NCI-H187 (cell line): ENCODE measurements around the gene IFT25.

Experiments used
- DNase-seq, 2 experiments: peaks; one replicate each; lab custom pipeline; 2025; lab: John Stamatoyannopoulos, UW

The IFT25 gene

DNA sequence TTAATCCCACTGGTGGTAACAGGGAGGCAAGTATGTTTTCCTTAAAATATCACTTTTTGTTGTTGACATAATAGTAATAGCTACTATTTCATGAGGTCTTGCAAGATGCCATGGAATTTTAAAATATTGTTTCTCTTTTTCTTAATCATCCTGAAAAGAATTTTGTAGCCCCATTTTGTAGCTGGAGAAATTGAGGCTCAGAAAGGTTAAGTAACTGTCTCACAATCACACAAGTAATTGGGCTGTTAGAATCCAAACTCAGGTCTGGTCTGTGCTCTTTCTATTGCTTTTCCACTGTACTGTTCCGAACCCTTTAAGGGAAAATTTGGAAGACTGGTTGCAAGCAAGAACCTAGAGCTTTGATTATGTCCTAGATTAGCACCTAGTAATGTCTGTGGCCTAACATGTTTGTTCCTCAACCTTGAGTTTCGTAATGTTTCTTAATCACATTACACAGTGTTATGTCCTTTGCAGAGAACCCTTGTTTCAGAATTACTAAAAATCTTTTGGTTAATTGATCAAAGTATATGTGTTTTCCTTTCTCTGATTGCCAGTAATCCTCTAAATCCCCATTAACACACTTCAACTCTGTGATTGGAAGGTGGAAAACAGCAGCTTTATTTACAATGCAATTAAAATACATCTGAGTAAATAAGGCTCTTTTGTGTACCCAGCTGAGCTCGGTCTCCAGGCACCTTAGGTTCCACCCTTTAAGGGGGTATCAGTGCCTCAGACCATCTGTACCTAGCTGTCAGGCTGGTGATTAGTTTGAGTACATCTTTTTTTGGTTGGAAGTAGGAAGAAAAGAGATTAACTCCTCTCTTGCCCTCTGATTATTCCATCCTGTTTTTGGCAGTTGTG lies 11.0 kb upstream of the IFT25 start:
- DNase-seq, result peak in 1 of 2 experiments; percentile 79

DNA sequence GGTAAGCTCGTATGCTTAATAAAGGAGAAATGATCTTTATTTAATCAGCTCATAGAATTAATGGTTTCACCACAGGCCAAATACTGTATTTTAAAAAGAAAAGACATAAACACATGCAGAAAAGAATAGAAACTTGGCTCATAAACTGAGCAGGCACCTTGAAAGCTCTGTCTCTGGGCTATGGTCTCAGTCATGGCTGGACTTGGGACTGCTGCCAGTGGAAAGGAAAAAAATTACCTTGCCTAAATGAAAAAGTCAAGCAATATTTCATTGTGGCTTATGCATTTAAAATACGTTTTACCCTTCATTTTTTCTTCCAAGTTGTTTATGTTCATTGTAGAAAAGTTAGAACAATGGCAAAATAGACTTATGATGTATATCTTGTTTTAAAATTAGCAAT lies 8.6 kb upstream of the IFT25 start:
- DNase-seq, result no peak

DNA sequence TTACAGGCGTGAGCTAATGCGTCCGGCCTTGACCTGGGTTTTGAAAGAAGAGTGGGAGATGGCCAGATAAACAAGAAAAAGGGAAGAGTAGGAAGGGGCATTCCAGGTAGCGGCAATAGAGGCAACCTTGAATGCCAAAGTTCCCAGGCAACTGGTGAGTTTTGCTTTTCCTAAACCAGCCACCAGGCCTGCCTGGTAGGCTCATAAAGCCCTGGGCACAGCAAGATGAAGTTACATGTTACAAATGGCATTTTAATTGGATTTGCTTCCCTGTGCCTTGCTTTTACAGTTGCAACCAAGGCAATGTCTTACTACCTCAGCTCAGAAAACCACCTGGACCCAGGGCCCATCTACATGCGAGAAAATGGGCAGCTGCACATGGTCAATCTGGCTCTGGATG lies 6.2 kb upstream of the IFT25 start:
- no peak for DNase-seq

DNA sequence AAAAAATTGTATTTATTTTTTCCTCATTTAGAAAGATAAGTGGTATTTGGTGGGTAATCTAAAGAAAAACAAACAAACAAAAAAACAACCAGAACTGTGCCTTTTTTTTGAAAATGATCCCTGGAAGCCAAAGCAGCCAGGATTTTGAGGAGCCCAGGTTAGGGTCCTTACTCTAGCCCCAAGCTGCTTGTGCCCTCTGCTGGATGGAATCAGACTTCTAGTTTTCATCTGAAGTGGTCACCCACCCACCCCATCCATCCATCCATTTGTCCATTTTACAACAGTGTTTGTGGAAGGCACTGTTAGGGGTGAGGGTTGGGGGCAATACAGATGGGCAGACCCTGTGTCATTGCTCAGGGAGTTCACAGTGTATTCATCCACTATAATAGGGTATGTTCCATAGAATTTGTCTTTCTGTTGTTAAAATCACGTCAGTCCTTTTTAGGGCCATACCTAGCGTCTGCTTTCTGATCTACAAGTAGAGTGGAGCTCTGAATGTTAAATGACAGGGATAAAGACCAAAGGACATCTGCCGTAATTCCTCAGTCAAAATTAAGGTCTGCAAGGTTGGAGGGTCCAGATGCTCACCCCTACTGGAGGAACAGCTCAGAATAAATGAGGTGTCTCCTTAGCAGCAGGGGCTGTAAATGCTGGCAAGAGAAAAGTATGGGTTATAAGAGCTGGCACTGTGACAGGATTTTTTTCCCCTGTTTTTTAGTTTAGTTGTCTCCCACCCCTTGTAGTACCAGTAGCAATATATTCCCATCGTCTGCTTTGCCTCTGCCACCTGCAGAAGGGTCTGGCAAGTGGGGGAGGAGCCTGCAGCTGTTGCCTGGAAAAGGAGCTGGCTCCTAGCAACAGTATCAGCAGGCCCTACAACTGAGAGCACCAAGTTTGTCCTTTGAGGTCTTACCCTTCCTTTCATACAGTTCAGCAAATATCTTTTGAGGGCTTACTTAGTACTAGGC lies 3.8 kb upstream of the IFT25 start:
- DNase-seq, result no peak

DNA sequence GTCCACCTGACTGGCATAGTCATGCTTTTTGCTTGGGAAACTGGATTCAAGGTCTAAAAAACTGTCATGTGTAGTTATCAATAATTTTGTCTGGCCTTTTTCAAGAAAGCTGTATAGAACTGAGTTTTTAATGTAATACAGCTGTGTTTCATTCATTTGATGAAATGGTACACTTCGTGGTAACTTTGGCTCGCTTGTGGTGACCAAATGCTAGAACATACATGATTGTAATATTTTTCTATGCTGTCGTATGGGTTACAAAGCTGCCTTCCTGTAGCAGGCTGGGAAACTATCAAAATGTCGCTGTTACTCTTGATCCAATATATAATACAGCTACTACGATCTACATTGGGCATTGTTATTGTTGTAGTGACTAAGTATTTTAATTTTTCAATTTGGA lies 2.8 kb upstream of the IFT25 start:
- DNase-seq, result no peak

DNA sequence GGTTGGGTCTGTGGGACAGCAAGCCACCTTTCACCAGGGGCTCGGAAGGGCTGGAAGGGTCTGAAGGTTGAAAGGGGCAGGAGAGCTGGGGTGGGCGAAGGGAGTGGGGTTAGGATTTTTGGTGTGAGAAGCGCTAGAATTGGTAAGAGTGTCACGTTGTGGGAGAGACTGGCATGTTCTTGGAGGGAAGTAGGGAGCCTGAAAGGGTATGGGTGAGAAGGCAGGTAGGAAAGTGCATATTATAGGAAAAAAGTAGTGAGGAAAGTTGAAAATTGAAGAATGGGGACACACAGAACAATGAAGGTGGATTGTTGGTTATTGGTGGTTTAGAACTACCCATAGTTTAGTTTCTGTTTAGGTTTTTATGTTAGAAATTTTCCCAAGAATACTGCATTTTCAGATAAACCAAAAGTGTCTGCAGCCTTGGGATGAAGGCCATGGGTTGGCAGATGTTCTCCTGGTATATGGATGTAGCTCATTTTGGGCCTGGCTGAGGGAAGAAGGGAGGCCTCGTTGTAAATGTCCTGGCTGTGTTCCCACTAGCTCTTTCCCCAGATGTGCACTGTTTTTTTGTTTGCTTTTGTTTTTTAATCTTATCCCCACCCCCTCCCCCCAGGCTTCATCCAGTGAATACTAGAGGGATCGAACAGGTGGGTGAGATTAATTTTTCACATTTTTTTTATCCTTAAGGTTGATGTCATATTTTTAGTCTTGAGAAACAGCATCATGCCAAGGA lies 1.8 kb upstream of the IFT25 start:
- no peak for DNase-seq

DNA sequence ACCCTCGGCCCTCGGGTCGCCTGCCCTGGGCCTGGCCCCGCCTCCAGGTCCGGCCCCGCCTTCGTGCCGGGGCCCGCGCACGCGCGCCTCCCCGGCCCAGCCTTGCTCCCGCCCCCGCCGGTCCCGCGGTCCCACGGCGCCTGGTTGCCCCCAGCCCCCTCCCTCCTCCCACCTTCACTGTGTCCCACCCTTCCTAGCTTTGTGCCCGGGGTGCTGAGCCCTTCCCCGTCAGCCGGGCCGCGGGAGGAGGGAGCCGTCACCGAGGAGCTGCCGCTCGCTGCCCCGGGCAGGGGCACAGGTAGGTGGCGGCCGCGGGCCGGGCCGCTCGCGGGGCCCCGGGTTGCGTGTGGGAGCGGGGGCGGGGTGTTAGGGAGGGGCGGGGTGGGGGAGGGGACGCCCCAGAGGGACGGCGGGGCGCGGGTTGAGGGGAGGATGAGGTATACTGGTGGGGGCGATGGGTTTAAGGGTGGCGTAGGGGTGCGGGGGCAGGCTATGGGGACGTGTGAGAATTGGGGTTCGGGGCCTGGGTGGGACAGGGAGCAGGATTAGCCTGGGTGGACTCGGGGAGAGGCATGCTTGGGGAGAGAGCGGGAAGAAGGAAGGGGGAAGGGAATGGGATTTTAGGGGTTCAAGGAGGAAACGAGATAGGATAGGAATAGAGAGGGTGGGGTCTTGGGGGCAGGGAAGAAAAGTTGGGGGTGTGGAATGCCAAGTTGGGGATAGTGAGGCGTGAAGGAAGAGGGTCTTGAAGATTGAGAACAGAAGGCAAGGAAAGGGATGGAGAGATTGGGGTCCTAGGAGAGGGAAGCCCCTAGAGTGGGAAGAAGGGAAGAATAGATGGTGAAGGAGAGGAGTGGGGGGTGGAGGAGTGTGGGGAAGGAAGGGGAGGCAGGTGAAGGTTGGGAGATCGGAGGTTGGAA lies 1.0 kb upstream of the IFT25 start, which contains the start of gene LRRC42:
LRRC42 (plus strand) TSS at position 99 of the 920 bp plus-strand sequence. CDS start 5,650 bp downstream, outside the sequence.
- peak in 1 of 2 experiments; percentile 79 for DNase-seq

DNA sequence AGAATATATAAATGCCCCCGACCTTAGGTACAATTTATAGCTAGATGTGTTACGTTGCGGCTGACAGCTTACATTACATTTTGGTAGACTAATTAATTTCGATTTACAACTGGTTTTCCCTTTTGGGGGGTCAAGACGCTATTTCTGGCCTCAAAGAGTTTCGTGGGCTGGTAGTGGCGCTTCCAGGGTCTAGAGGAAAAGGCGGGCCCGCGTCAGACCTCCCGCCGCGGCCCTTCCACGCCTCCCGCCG lies 391 bp downstream of the IFT25 start:
- no peak for DNase-seq

DNA sequence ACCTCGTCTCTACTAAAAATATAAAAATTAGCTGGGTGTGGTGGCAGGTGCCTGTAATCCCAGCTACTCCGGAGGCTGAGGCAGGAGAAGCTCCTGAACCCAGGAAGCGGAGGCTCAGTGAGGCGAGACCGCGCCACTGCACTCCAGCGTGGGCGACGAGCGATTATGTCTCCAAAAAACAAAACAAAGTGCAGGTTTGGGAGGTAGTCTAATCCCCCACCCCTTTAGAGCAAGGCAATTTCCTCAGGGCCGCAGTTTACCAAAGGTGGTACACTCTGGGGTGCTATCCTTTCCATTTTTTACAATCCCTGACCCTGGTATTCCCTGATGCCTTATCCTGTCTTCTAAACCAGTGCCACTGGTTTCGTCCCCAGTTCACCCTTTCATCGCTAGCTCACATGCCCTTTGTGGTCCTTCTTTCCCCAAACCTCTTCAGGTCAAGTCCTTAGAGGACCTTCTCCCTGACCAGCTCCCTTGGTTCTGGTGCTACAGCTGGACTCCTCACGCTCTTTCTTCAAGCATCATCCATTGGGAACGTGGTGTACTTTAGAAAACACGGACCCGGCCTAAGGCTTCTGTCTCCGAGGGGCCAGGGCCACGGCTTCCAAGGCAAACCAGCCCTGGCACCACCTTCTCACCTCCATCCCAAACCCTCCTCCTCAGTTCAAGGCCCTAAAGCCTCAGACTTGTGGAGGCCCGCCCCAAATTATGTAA lies 873 bp downstream of the IFT25 start:
- no peak for DNase-seq

DNA sequence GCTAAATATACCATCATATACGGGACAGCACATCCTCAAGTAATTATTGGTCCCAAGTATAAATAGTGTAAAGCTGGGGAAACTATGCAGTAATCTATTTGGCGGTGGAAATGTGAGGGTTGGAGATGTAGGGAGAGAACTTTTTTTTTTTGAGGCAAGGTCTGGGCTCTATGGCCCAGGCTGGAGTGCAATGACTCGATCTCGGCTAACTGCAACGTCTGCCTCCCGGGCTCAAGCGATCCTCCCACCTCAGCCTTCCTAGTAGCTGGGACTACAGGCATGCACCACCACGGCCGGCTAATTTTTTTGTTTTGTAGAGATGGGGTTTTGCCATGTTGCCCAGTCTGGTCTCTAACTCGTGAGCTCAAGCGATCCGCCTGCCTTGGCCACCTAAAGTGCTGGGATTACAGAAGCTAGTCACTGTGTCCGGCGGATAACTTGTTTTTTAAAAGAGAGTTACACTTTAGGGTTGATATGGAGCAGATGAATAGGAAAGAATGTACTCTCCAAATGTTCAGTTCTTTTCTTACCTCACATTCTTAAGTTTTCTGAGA lies 1.9 kb downstream of the IFT25 start:
- DNase-seq, result no peak

DNA sequence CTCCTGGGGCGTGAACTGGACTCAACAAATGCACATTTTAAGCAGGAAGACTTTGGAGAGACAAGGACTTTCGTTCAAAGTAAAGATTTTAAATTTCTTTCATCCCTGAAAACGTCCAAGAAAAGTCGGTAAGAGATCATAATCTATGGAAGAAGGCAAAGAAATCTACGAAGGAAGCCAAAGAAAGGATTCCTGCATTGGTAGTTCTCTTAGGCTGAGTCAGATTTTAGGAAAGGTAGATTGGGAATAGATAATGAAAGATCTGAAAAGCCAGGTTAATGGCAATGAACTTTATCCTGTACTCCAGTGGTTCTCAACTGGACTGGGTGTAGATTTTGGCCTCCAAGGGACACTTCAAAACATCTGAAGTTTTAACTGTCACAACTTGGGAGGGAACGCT lies 2.4 kb downstream of the IFT25 start:
- DNase-seq, result no peak

DNA sequence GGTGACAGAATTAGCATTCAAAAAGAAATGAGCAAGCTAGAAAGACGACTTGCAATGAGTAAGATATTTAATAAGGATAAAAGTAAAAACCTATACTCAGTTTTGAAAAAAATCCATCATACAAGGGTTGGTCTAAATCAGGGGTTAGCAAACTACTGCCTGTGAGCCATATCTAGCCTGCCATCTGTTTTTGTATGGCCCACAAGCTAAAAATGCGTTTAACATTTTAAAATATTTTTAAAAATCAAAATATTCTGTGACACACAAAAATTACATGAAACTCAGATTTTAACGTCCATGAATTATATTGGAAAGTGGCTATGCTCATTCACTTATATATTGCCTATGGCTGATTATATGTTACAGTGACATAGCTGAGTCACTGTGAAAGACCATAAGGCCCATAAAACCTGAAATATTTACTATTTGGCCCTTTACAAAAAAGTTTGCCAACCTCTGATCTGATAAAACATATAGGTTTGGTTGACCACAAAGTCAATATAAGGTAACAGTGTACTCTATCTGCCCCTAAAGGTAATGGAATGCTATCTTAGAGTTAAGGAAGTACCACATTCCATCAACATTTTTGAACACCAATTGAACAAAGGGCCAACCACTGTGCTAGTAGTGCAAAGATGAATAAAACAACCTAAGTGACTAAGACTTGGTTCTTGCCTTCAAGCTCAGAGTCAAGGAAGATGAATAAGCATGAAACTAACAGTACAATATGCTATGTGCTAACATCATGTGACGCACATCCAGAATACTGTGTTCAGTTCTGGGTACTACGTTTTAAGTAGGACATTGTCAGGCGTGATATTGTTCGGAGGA lies 3.2 kb downstream of the IFT25 start:
- DNase-seq, result no peak

DNA sequence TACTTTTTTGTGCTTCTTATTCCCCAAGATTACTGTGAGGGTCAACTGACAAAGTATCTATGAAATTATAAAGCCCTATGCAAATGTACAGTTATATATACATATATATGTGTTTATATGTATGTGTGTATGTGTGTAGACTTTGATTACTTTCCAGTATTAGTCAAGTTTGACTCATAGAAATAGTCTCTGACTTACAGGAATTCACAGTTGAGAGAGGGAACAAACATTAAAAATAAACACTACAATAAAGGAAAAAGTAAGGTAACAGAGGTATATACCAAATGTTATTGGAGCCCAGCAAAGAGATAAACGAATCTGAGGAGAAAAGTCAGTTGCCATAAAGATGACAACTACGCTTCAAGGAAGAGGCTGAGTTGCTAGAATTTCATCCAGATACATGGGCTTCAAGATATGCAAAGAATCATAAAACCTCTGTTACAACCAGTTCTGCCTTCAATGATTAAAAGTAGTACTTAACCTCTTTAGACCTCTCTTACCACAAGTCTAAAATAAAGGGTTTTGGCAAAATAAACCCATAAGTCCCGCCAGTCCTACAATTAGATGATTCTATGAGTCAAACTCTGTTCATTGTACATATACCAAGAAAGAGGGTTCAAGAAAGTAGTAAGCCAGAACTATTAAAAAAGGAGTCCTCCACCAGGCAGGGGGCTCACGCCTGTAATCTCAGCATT lies 7.2 kb downstream of the IFT25 start:
- DNase-seq, result no peak

DNA sequence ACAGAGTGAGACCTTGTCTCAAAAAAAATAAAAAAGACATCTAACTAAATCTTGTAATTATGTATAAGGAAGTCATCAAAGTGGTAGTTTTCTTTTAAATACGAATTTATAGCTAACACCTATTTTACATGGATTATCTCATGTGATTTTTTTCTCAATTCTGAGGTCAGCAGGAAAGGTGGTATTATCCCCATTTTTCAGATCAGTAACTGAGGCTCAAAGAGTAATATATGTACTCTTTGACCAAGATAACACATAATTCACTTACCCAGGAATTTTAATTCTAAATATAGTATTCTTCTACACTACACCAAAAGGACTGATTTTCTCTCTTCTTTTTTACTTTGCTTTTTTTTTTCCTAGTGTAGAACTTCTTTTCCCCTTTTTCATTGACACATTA lies 9.1 kb downstream of the IFT25 start:
- DNase-seq, result no peak

DNA sequence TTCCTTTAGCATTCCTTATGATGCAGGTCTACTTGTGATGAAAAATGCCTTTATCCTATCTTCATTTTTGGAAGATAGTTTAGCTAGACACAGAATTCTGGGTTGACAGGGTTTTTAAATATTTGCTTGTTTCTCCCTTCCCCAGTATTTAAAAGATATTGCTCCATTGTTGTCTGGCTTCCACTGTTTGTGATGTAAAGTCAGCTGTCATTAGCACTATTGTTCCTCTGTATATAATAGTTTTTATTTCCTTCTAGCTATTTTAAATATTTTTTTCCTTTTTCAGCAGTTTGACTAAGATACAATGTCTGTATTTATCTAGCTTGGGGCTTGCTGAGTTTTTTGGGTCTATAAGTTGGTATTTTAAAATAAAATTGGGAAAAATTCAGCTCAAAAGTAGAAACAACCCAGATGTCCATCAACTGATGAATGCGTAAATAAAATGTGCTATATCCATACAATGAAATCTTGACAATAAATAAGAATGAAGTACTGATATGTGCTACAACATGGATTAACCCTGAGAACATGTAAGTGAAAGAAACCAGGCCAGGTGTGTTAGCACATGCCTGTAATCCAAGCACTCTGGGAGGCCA lies 11.2 kb downstream of the IFT25 start:
- no peak for DNase-seq

DNA sequence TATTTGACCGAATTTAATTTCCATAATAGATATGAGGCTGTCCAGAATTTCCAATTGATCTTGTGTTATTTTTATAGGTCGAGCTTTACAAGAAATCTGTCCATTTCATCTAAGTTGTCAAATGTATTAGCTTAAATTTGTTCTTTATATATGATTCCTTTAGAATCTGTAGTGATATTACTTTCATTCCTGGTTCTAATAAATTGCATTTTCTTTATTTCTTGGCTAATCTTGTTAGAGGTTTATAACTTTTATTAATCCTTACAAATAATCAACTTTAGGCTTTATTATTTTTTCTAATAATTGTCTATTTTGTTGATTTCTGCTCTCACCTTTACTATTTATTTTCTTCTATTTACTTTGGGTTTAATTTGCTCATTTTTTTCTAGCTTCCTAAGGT lies 14.0 kb downstream of the IFT25 start:
- DNase-seq, result no peak

DNA sequence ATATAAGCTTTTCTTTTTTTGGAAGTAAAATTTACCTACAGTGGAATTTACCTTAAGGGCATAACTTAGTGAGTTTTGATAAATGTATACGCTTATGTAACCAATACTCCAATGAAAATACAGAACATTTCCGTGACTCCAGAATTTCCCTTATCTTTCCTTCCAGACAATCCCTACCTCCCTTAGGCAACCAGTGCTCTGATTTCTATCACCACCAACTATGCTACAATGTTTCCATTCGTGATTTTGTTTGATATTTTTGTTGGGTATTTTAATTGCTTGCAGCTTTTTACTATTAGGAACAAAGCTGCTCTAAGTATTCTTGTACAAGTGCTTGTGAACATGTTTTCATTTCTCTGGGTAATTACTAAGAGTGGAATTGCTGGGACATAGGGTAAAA lies 14.6 kb downstream of the IFT25 start:
- DNase-seq, result no peak

DNA sequence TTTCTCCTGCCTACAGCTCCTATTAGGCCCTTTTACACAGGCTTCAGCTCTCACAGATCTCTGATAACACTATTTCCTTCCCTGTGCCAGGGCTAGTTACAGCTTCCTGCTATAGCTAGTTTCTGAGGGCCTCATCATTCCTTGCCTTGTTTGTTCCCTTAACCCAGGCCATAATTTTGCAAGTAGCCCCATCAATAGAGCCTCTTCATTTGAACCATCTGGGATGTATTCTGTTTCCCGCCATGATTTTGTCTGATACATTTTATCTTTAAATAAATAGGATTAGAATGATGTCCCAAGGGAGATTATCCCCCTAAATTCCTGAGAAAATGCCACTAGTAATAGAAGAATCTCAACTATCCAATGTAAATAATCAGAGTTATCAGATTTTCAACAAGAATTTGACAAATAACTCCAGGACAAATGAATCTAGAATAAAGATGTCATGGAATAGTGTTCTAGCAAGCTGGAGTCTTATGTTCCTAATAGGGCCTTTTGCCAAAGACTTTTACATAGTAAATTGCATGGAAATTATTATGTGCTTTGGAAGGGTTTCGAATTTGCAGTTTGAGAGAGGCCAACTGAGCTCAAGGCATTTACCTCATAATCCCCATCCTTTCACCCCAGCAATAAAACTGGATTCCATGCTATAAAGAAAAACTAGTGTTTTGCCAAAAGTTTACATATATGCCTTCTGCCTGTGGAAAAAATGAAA lies 16.1 kb downstream of the IFT25 start:
- no peak for DNase-seq
